Esophagus muscularis mucosa (tissue), 4 donors: ENCODE measurements around the gene PCSK6. TPM values are rescaled to one million over a fixed set of nuclear protein-coding genes. Genes with fewer than 3 reads are reported as not detected.

Experiments used
- DNase-seq: peaks from one replicate; pipeline ENCODE4 v3.0.0-alpha.2; 2017; ENCODE audit errors: extremely low spot score
- H3K27ac ChIP-seq, 4 donors: fragments of 200-600 bp; sonication (generic); replicated peaks in 1 of 4; 1 replicate in 3 of 4; 2 replicates in 1 of 4; pipeline ENCODE4 v1.5.1; 2016 to 2019; ENCODE audit warnings: mild to moderate bottlenecking in 1 of 4
- H3K27me3 ChIP-seq, 4 donors: fragments of 200-600 bp; sonication (generic); one replicate each; pipeline versions ENCODE4 v1.5.1 to v1.6.0; 2016 to 2019
- H3K36me3 ChIP-seq, 4 donors: fragments of 200-600 bp; sonication (generic); one replicate each; pipeline ENCODE4 v1.5.1; 2016 to 2019
- H3K4me1 ChIP-seq, 4 donors: fragments of 200-600 bp; sonication (generic); one replicate each; pipeline ENCODE4 v1.5.1; 2016 to 2019
- H3K4me3 ChIP-seq, 4 donors: fragments of 200-600 bp; sonication (generic); 1 replicate in 2 of 4; 2 replicates in 2 of 4; pipeline ENCODE4 v1.5.1; 2016 to 2019; ENCODE audit warnings: mild to moderate bottlenecking in 4 of 4, moderate library complexity in 1 of 4
- H3K9me3 ChIP-seq, 4 donors: fragments of 200-600 bp; sonication (generic); 1 replicate in 3 of 4; 2 replicates in 1 of 4; pipeline ENCODE4 v1.5.1; 2016 to 2019
- CTCF ChIP-seq, 3 experiments: fragments of 200-600 bp in 2 of 3; fragments of 450-650 bp in 1 of 3; sonication (generic) in 2 of 3; IDR thresholded peaks; one replicate each; pipeline ENCODE4 v1.5.1; 2017 to 2019; ENCODE audit warnings: antibody characterized with exemption in 3 of 3, mild to moderate bottlenecking in 2 of 3, moderate library complexity in 1 of 3
- EP300 ChIP-seq: sonication (generic); formaldehyde crosslinking; IDR thresholded peaks from one replicate; pipeline ENCODE4 v1.6.1; 2017; ENCODE audit warnings: antibody characterized with exemption
- POLR2A ChIP-seq: fragments of 450-650 bp; IDR thresholded peaks from one replicate; pipeline ENCODE4 v1.6.1; 2017; ENCODE audit warnings: antibody characterized with exemption, moderate library complexity, mild to moderate bottlenecking, low read depth
- POLR2AphosphoS5 ChIP-seq, 2 donors: sonication (generic); formaldehyde crosslinking; IDR thresholded peaks; one replicate each; pipeline ENCODE4 v1.6.1; 2017; ENCODE audit warnings: antibody characterized with exemption in 2 of 2
- WGBS: methylation state at CpG from one replicate; pipeline ENCODE4 v1.1.5; 2018; 5-methylcytosine and 5-hydroxymethylcytosine counted together
- intact Hi-C: fragments of 100-400 bp; cut with DNase I; formaldehyde crosslinking; loops from one replicate; pipeline ENCODE4 v1.15.1; 2023
- total RNA-seq, 4 donors: library from RNA; depleted of rRNA; stranded (reverse); fragments of >200 nt; gene quantifications; one replicate each; pipeline versions ENCODE4 v1.1.0 to v1.2.1, GENCODE V29; 2016

Gene PCSK6
- total RNA-seq, 4 donors from 2014 or later: 13.6 to 24.1 (median 15.3) TPM

GRCh38 chr15:101490922-101491733 is 1.6 kb upstream of the PCSK6 start:
- Histone ChIP-seq H3K9me3 (no peaks in the 10 kb centered on the region), H3K4me1 (peaks cover 6 to 18% (median 15%) of the 10 kb centered on the region in 4 donors), H3K4me3 (no peak overlapping the region), H3K27ac (no peak overlapping the region), H3K36me3 (no peaks in the 10 kb centered on the region), H3K27me3 (peaks cover 0 to 60% (median 4%) of the 10 kb centered on the region in 4 donors)
- intact Hi-C loops: no loop called here
- WGBS: 87% methylated on average over 14 of the region's 16 CpGs
- TF ChIP-seq CTCF (IDR thresholded peaks at IDR 0.05) (no peak), POLR2AphosphoS5 (IDR thresholded peaks at IDR 0.05) (no peak), EP300 (no peak), POLR2A (no peak)
- DNase-seq: peak; percentile 88

- Histone ChIP-seq H3K4me1 (peaks cover 3 to 18% (median 13%) of the 10 kb centered on the region in 4 donors), H3K4me3 (no peak overlapping the region), H3K9me3 (no peaks in the 10 kb centered on the region), H3K36me3 (no peaks in the 10 kb centered on the region), H3K27me3 (peaks cover 0 to 55% (median 4%) of the 10 kb centered on the region in 4 donors), H3K27ac (no peak overlapping the region)
- WGBS: 83% methylated on average over 10 of the region's 15 CpGs
- no peak for DNase-seq
- TF ChIP-seq POLR2AphosphoS5 (IDR thresholded peaks at IDR 0.05) (no peak), CTCF (IDR thresholded peaks at IDR 0.05) (no peak), POLR2A (no peak), EP300 (no peak)
- intact Hi-C loops: no loop called here
Observed at GRCh38 chr15:101490408-101490891, 943 bp upstream of the PCSK6 start.

GRCh38 chr15:101489237-101489598 is 289 bp downstream of the PCSK6 start:
- DNase-seq: no peak

GRCh38 chr15:101488300-101489164 is 975 bp downstream of the PCSK6 start:
- Histone ChIP-seq H3K9me3 (no peaks in the 10 kb centered on the region), H3K27ac (no peak overlapping the region), H3K27me3 (peaks cover 0 to 41% (median 4%) of the 10 kb centered on the region in 4 donors), H3K4me1 (peaks cover 4 to 18% (median 13%) of the 10 kb centered on the region in 4 donors), H3K4me3 (peak overlapping the region; percentile 45 to 58 (median 50)), H3K36me3 (no peaks in the 10 kb centered on the region)
- DNase-seq: no peak
- no peak for TF ChIP-seq POLR2A
- no peak for TF ChIP-seq EP300
- TF ChIP-seq CTCF (IDR thresholded peaks at IDR 0.05): no peak
- no peak for TF ChIP-seq POLR2AphosphoS5 (IDR thresholded peaks at IDR 0.05)
- WGBS: 0% methylated on average over 4 of the region's 85 CpGs
- intact Hi-C loops: no loop called here

More at GRCh38 chr15:101489237-101489598, 289 bp downstream of the PCSK6 start:
- no peaks in the 10 kb centered on the region for H3K36me3 ChIP-seq
- intact Hi-C loops: no loop called here
- H3K9me3 ChIP-seq: no peaks in the 10 kb centered on the region
- peaks cover 3 to 18% (median 13%) of the 10 kb centered on the region in 4 donors for H3K4me1 ChIP-seq
- peaks cover 0 to 45% (median 4%) of the 10 kb centered on the region in 4 donors for H3K27me3 ChIP-seq
- H3K27ac ChIP-seq: no peak overlapping the region
- peak overlapping the region; percentile 45 to 58 (median 50) for H3K4me3 ChIP-seq
- WGBS: no CpG with 5 or more reads among the region's 62 CpGs
- TF ChIP-seq CTCF (IDR thresholded peaks at IDR 0.05) (peak in 1 of 3 experiments; percentile 3), POLR2AphosphoS5 (IDR thresholded peaks at IDR 0.05) (no peak)
